ENCODE data around the gene ORC3.

GRCh38 chr6:87543696-87544473, 46.0 kb upstream of the ORC3 start:
- TF ChIP-seq POLR2A (IDR thresholded peaks at IDR 0.05; ENCODE audit: low read depth, low read length) = no peak
- TF ChIP-seq TAF1 (IDR thresholded peaks at IDR 0.05; ENCODE audit: low read depth, low read length) = no peak
- TF ChIP-seq POLR2AphosphoS5 (IDR thresholded peaks at IDR 0.05; ENCODE audit: low read depth, low read length) = no peak
